ENCODE data around the gene C1D.
"Not testable (repeated sequence)": the region's sequence is repeated elsewhere in the genome, so short reads cannot be mapped to it uniquely, and the experiment has no call there.

The C1D gene

DNA sequence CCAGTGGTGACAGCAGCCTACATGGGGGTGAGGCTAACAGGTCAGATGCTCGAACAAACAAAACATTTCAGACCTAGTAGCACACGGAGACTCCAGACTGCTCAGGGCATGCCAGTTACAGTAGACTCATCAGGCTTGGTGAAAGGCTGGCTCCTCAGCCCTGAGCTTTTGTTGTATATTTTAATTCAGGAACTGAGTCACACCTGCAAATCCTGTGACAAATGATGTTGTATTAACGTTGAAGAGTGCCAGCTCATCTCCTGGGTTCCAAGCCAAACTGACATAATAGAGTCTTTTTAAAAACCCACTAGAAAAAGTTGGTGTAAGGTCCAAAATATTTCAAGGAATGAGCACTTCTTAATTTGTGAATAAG lies 65.3 kb downstream of the C1D start:
- Histone ChIP-seq H3K36me3 (ENCODE audit: control insufficient read depth, insufficient read depth, low read length) (no peaks in the 10 kb centered on the region), H3K4me3 (replicated peaks; ENCODE audit: low read depth, low read length) (no peak overlapping the region), H3K27me3 (replicated peaks; ENCODE audit: control insufficient read depth, insufficient read depth, low read length) (no peaks in the 10 kb centered on the region)
- TF ChIP-seq CTCF (IDR thresholded peaks at IDR 0.05; ENCODE audit: insufficient read depth, low read length, poor library complexity, severe bottlenecking), result no peak
- DNase-seq (ENCODE audit: extremely low read depth, insufficient read length), result no peak

DNA sequence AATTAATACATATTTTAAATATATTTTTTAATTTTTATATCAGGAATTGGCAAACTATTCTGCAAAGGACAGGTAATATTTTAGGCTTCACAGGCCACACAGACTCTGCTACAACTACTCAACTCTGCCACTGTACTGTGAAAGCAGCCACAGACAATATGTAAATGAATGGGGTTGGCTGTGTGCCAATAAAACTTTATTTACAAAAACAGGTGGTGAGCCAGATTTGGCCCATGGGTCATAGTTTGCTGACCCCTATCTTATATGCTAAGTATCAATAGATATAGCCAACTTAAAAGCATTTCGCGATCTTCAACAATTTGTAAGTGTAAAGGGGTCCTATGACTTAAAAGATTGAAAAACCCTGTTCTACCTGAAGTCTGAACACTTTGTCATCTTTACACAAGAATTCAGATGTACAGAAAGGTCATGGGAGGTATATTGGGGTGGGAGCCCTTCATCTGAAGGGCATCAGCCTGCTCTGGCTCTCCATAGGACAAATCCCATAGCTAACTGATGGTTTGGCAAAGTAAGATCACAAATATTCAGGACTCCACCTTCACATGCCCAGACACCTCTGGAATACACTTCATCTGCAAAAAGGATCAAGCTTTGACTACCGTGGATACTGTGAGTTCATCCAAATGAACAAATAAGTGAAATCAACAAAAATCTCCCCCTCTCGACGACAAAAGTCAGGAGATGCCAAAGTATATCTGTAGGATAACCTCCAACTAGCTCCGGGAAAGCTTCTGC lies 65.9 kb downstream of the C1D start:
- Histone ChIP-seq H3K27me3 (replicated peaks; ENCODE audit: control insufficient read depth, insufficient read depth, low read length) (no peaks in the 10 kb centered on the region), H3K36me3 (ENCODE audit: control insufficient read depth, insufficient read depth, low read length) (no peaks in the 10 kb centered on the region), H3K4me3 (replicated peaks; ENCODE audit: low read depth, low read length) (no peak overlapping the region)
- no peak for DNase-seq (ENCODE audit: extremely low read depth, insufficient read length)
- TF ChIP-seq CTCF (IDR thresholded peaks at IDR 0.05; ENCODE audit: insufficient read depth, low read length, poor library complexity, severe bottlenecking), result no peak

DNA sequence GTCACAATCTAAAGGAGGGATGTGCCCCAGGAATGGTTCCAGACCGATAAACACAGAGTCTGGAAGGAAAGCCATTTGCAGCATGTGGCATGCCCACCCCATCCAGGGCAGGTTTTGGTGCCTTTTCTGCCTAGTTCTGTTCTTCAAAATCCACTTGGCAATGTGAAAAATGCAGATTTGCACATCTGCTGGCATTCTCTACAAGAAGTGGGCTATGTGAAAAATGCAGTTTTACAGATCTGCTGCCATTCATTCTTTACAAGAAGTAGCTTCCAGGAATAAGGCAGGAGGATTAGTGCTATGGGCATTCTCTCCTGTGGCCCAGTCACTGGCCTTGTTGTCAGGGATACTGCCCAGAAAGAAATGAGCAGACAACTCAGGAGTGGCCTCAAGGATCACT lies 68.1 kb downstream of the C1D start:
- no peak for DNase-seq (ENCODE audit: extremely low read depth, insufficient read length)
- no peaks in the 10 kb centered on the region for H3K36me3 ChIP-seq (ENCODE audit: control insufficient read depth, insufficient read depth, low read length)
- H3K27me3 ChIP-seq (replicated peaks; ENCODE audit: control insufficient read depth, insufficient read depth, low read length), result no peaks in the 10 kb centered on the region
- H3K4me3 ChIP-seq (replicated peaks; ENCODE audit: low read depth, low read length), result no peak overlapping the region
- no peak for TF ChIP-seq CTCF (IDR thresholded peaks at IDR 0.05; ENCODE audit: insufficient read depth, low read length, poor library complexity, severe bottlenecking)

- not testable (repeated sequence) for H3K27me3 ChIP-seq (replicated peaks; ENCODE audit: control insufficient read depth, insufficient read depth, low read length); DNase-seq (ENCODE audit: extremely low read depth, insufficient read length); H3K4me3 ChIP-seq (replicated peaks; ENCODE audit: low read depth, low read length); H3K36me3 ChIP-seq (ENCODE audit: control insufficient read depth, insufficient read depth, low read length)
Observed at GRCh38 chr2:67994069-67994468, 68.7 kb downstream of the C1D start.

DNA sequence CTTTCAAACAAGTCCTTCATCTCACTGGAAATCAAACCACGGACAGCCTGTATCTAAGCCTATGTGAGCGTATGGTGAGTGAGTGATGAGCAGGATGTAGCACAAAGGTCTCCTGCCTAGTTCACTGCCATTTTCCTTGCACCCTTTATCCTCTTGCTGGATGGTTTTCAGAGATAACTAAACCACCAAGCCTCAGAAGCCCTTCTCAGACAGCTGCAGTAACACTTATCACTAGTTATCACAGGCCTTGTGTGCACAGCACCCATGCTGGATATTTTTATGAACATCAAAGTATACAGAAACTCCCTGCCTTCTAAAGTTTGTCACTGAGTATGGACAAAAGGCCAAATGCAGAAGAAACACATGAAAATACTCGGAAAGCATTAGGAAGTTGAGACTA lies 69.5 kb downstream of the C1D start:
- Histone ChIP-seq H3K36me3 (ENCODE audit: control insufficient read depth, insufficient read depth, low read length) (no peaks in the 10 kb centered on the region), H3K4me3 (replicated peaks; ENCODE audit: low read depth, low read length) (no peak overlapping the region), H3K27me3 (replicated peaks; ENCODE audit: control insufficient read depth, insufficient read depth, low read length) (no peaks in the 10 kb centered on the region)
- no peak for TF ChIP-seq CTCF (IDR thresholded peaks at IDR 0.05; ENCODE audit: insufficient read depth, low read length, poor library complexity, severe bottlenecking)
- no peak for DNase-seq (ENCODE audit: extremely low read depth, insufficient read length)

- no peak for TF ChIP-seq CTCF (IDR thresholded peaks at IDR 0.05; ENCODE audit: insufficient read depth, low read length, poor library complexity, severe bottlenecking)
- H3K36me3 ChIP-seq (ENCODE audit: control insufficient read depth, insufficient read depth, low read length), result no peaks in the 10 kb centered on the region
- H3K4me3 ChIP-seq (replicated peaks; ENCODE audit: low read depth, low read length), result no peak overlapping the region
- DNase-seq (ENCODE audit: extremely low read depth, insufficient read length), result no peak
- H3K27me3 ChIP-seq (replicated peaks; ENCODE audit: control insufficient read depth, insufficient read depth, low read length), result no peaks in the 10 kb centered on the region
Observed at GRCh38 chr2:67991456-67991855, 71.3 kb downstream of the C1D start.

Measured in GM06990 (cell line).